Fibroblast of villous mesenchyme (primary cell): ENCODE data around the gene UBA5. TPM values are rescaled to one million over a fixed set of nuclear protein-coding genes. Genes with fewer than 3 reads are reported as not detected.

Source experiments
- DNase-seq: peaks from one replicate; pipeline ENCODE4 v3.0.0-alpha.2; 2010; ENCODE audit warnings: low read depth
- H3K4me3 ChIP-seq: 2 replicates; pipeline ENCODE4 v1.5.1; 2011; ENCODE audit warnings: low read depth, mild to moderate bottlenecking, low read length
- CTCF ChIP-seq: IDR thresholded peaks from 2 replicates; pipeline ENCODE4 v1.5.1; 2012; ENCODE audit warnings: low read depth, mild to moderate bottlenecking, low read length; ENCODE audit not compliant: insufficient read depth
- total RNA-seq: library from RNA; depleted of rRNA; stranded (reverse); fragments of >200 nt; gene quantifications from 2 replicates; pipeline ENCODE4 v1.2.3, GENCODE V29; 2012

Gene UBA5
- total RNA-seq, 1 donor = 48.8 TPM

- no peak overlapping the region for H3K4me3 ChIP-seq
- TF ChIP-seq CTCF = no peak
- no peak for DNase-seq
These were observed 35.3 kb upstream of the UBA5 start for GRCh38 chr3:132624790-132625189.

DNA sequence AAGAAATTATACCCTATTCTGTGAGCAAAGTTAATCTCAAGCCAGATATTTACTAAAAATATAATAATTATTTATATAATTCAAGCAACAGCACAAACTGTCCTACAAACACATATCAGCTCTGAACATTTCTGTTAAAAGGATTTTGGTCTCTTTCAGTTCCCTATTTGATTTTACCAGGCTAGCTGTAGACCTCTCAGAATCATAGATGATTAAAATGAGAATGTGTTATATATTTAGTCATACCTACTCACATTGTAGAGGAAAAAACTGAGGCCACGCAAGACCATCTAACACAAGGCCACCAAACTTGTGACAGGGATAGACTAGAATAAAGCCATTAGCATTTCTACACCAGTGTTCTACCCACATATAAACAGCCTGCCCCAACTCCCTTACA lies 34.5 kb upstream of the UBA5 start:
- H3K4me3 ChIP-seq = no peak overlapping the region
- no peak for TF ChIP-seq CTCF
- DNase-seq = no peak

GRCh38 chr3:132626955-132627354 lies 33.2 kb upstream of the UBA5 start:
- no peak for TF ChIP-seq CTCF
- H3K4me3 ChIP-seq = no peak overlapping the region
- no peak for DNase-seq

GRCh38 chr3:132628157-132628556 lies 32.0 kb upstream of the UBA5 start:
- no peak overlapping the region for H3K4me3 ChIP-seq
- peak; percentile 38 for DNase-seq
- TF ChIP-seq CTCF = no peak

DNA sequence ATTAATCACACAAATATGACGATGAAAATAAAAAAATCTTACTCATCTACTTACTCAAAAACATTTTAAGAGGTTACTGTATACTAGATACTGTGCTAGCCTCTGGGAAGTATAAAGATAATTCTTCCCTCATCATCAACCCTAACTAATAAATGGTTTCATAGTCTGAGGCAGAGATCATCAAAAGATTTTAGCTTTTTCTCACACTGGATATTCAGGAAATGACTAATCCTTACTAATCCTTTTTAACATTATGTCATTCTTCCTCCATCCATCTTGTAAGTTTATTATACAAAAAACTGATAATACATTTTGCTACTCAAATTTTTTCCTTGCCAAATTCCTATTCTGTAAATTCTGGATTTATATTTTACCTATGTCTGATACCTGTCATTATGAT lies 30.2 kb upstream of the UBA5 start:
- peak; percentile 81 for DNase-seq
- no peak overlapping the region for H3K4me3 ChIP-seq

DNA sequence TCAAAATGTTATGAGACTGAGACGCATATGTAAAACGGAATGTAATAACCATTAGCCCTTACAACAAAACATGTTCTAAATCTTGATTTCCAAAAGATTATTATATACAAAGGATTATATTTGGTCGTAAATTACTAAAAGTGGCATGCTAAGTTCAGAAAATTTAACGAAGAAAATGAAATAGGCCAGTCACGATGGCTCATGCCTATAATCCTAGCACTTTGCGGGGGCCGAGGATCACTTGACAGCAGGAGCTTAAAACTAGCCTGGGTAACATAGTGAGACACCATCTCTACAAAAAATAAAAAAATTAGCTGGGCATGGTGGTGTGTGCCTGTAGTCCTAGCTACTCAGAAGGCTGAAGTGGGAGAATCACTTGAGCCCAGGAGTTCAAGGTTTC lies 29.5 kb upstream of the UBA5 start:
- TF ChIP-seq CTCF = no peak
- DNase-seq = peak; percentile 66
- H3K4me3 ChIP-seq = no peak overlapping the region

More for the DNA sequence above, 30.2 kb upstream of the UBA5 start:
- TF ChIP-seq CTCF = no peak

- no peak for DNase-seq
- TF ChIP-seq CTCF = no peak
- H3K4me3 ChIP-seq = no peak overlapping the region
These were observed 25.1 kb upstream of the UBA5 start for GRCh38 chr3:132635052-132635451.
